K562 (cell line): ENCODE results near the gene ABCC11. TPM values are rescaled to one million over a fixed set of nuclear protein-coding genes. Genes with fewer than 3 reads are reported as not detected.
A peak's percentile ranks its signal among the peaks of the same experiment; 100 is the strongest.

ENCODE experiments used
- BRF1 ChIP-seq: IDR thresholded peaks from 3 replicates; pipeline ENCODE4 v1.6.1; 2011; ENCODE audit warnings: borderline replicate concordance, mild to moderate bottlenecking; ENCODE audit not compliant: insufficient read length; ENCODE audit errors: extremely low read depth
- CTBP1 ChIP-seq: fragments of 450-650 bp; IDR thresholded peaks from 2 replicates; pipeline ENCODE4 v1.6.1; 2016; ENCODE audit warnings: borderline replicate concordance
- DLX4 ChIP-seq: fragments of 250-450 bp; sonication (Bioruptor Pico); IDR thresholded peaks from 2 replicates; pipeline ENCODE4 v1.6.1; 2021; ENCODE audit warnings: mild to moderate bottlenecking
- ESRRA ChIP-seq: fragments of 450-650 bp; IDR thresholded peaks from 2 replicates; pipeline ENCODE4 v1.6.1; 2014; ENCODE audit warnings: low read depth, mild to moderate bottlenecking, moderate library complexity, borderline replicate concordance
- FUS ChIP-seq: fragments of 200-400 bp; formaldehyde crosslinking; optimal IDR thresholded peaks from 2 replicates; pipeline ENCODE3; 2017; ENCODE audit warnings: low read depth, low read length
- MEIS2 ChIP-seq: fragments of 450-650 bp; IDR thresholded peaks from 2 replicates; pipeline ENCODE4 v1.6.1; 2014; ENCODE audit warnings: mild to moderate bottlenecking; ENCODE audit not compliant: partially characterized antibody
- NCOR1 ChIP-seq: fragments of 450-650 bp; IDR thresholded peaks from 2 replicates; pipeline ENCODE4 v1.6.1; 2016; ENCODE audit warnings: mild to moderate bottlenecking, moderate library complexity
- NFE2L1 ChIP-seq: fragments of 450-650 bp; IDR thresholded peaks from 2 replicates; pipeline ENCODE4 v1.6.1; 2016; ENCODE audit warnings: missing genetic modification characterization, low read depth, mild to moderate bottlenecking, missing compliant biosample characterization, moderate library complexity, borderline replicate concordance
- NFIC ChIP-seq: fragments of 450-650 bp; IDR thresholded peaks from 2 replicates; pipeline ENCODE4 v1.6.1; 2017; ENCODE audit warnings: mild to moderate bottlenecking, inconsistent platforms
- PHF20 ChIP-seq: fragments of 450-650 bp; IDR thresholded peaks from 2 replicates; pipeline ENCODE4 v1.6.1; 2018; ENCODE audit not compliant: partially characterized antibody
- RBM39 ChIP-seq: fragments of 200-400 bp; formaldehyde crosslinking; optimal IDR thresholded peaks from 2 replicates; pipeline ENCODE3; 2018; ENCODE audit warnings: low read depth, low read length
- SAFB ChIP-seq: fragments of 200-400 bp; formaldehyde crosslinking; IDR thresholded peaks from 2 replicates; pipeline ENCODE4 v1.6.1; 2017; ENCODE audit warnings: low read depth, low read length, borderline replicate concordance
- SIN3B ChIP-seq: fragments of 450-650 bp; IDR thresholded peaks from 2 replicates; pipeline ENCODE4 v1.6.1; 2017; ENCODE audit warnings: low read depth, mild to moderate bottlenecking, moderate library complexity
- ZBTB7A ChIP-seq: IDR thresholded peaks from 2 replicates; pipeline ENCODE4 v1.6.1; 2011; ENCODE audit warnings: low read depth, mild to moderate bottlenecking, low read length, moderate library complexity, borderline replicate concordance; ENCODE audit not compliant: control insufficient read depth
- ZNF134 ChIP-seq: fragments of 250-450 bp; sonication (Bioruptor Pico); conservative IDR thresholded peaks from 2 replicates; pipeline ENCODE4 v1.4.0; 2020
- ZNF197 ChIP-seq: fragments of 200-800 bp; sonication (Bioruptor generic); IDR thresholded peaks from 2 replicates; pipeline ENCODE4 v1.6.1; 2016; ENCODE audit warnings: low read depth, missing genetic modification characterization, missing compliant biosample characterization
- ZNF407 ChIP-seq: fragments of 450-650 bp; IDR thresholded peaks from 2 replicates; pipeline ENCODE4 v1.6.1; 2016; ENCODE audit warnings: low read depth
- ZSCAN29 ChIP-seq: fragments of 450-650 bp; IDR thresholded peaks from 2 replicates; pipeline ENCODE4 v1.6.1; 2017
- polyA plus RNA-seq, 8 experiments: library from polyadenylated mRNA; depleted of rRNA in 4 of 8; stranded (reverse) in 5 of 8; unstranded in 3 of 8; fragments of >200 nt; fragmentation: Nextera tagmentation in 2 of 8; fragmentation: Illumina TruSeq in 1 of 8; extraction: Ambion mirVana in 2 of 8; extraction: Trizol in 1 of 8; gene quantifications; 2 replicates each; pipeline versions ENCODE4 v1.2.1 to v1.2.3, GENCODE V29; 2011 to 2014; ENCODE audit warnings: inconsistent platforms in 1 of 8, missing spikeins in 1 of 8
- total RNA-seq, 7 experiments: library from RNA; depleted of rRNA in 6 of 7; stranded (reverse); fragments of >200 nt in 6 of 7; fragmentation: Illumina TruSeq in 2 of 7; extraction: Trizol in 2 of 7; gene quantifications; 2 replicates each; pipeline versions ENCODE4 v1.2.1 to v1.2.3, GENCODE V29; 2011 to 2021; ENCODE audit warnings: low replicate concordance in 1 of 7
- TF ChIP-seq, protein P1 (sequence below): fragments of 250-450 bp; sonication (Bioruptor Pico); IDR thresholded peaks from 2 replicates; pipeline ENCODE4 v1.8.0; 2022; ENCODE audit warnings: inconsistent platforms

ABCC11 gene
- total and polyA plus RNA-seq, 9 of the 15 experiments (the other 6 are each of a cell fraction or from before 2014, with no cell fraction given), result 0.04 to 0.14 (median 0.04) TPM; not detected in 6

GRCh38 chr16:48123104-48123788 is 124.1 kb downstream of the ABCC11 start (continued):
- no peak for TF ChIP-seq ZNF407
- no peak for TF ChIP-seq SIN3B
- no peak for TF ChIP-seq DLX4 (CRISPR knock-in tag)
- no peak for TF ChIP-seq ZBTB7A
- peak; percentile 78 for TF ChIP-seq NFE2L1
- TF ChIP-seq PHF20, result no peak
- TF ChIP-seq CTBP1, result peak; percentile 70
- TF ChIP-seq SAFB, result no peak
- TF ChIP-seq ZNF197, result no peak
- no peak for TF ChIP-seq ZSCAN29
- TF ChIP-seq, protein P1, sequence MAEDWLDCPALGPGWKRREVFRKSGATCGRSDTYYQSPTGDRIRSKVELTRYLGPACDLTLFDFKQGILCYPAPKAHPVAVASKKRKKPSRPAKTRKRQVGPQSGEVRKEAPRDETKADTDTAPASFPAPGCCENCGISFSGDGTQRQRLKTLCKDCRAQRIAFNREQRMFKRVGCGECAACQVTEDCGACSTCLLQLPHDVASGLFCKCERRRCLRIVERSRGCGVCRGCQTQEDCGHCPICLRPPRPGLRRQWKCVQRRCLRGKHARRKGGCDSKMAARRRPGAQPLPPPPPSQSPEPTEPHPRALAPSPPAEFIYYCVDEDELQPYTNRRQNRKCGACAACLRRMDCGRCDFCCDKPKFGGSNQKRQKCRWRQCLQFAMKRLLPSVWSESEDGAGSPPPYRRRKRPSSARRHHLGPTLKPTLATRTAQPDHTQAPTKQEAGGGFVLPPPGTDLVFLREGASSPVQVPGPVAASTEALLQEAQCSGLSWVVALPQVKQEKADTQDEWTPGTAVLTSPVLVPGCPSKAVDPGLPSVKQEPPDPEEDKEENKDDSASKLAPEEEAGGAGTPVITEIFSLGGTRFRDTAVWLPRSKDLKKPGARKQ (CRISPR knock-in tag), result no peak
- TF ChIP-seq BRF1, result no peak
- TF ChIP-seq MEIS2, result no peak
- TF ChIP-seq ZNF134 (CRISPR knock-in tag), result no peak
- no peak for TF ChIP-seq NCOR1
- peak; percentile 40; the same call in 1 of the 2 replicates for TF ChIP-seq NFIC
- no peak for TF ChIP-seq RBM39
- no peak for TF ChIP-seq FUS
- peak; percentile 24; the same call in 1 of the 2 replicates for TF ChIP-seq ESRRA
